Activated CD4-positive, alpha-beta T cell treated with anti-CD3 and anti-CD28 coated beads, Interleukin-2, amount 50 U/mL, for 1 hour (primary cell): Measurements from ENCODE around the gene BICD1.

Experiments
- DNase-seq: peaks from one replicate; pipeline ENCODE4 v3.0.0-alpha.2; 2020

The BICD1 gene

DNA sequence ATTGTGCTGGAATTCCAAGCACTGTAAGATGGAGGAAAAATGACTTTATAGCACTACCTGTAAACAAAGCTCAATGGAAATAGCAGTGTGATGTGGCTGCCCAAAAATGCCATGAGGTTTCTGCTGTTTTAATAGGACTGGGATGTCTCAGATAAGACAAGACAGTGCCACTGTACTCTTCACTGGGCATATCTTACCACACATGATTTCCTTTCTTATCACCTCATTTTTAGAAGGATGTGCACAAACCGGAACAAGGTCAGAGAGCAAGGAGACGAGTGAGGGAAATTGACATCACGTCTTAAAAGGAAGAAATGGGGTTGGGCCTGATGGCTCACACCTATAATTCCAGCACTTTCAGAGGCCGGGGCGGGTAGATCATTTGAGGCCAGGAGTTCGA, 254.3 kb downstream of the BICD1 start:
- DNase-seq: no peak

DNA sequence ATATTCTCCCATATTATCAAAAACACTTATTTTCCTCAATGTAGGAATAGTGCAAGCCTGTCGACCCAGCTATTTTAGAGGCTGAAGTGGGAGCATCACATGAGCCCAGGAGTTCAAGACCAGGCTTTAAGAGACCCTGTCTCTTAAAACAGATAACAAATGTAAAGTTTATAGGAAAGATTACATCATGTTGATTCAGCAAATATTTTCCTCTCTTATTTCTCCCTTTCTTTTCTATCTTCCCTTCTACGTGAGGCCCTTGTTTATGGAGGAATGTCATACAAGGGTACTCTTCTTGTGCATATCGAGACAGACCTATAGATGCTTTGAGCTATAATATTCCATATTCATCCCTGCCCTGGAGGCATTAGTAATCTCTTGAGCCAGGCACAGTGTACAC, 256.2 kb downstream of the BICD1 start:
- no peak for DNase-seq

DNA sequence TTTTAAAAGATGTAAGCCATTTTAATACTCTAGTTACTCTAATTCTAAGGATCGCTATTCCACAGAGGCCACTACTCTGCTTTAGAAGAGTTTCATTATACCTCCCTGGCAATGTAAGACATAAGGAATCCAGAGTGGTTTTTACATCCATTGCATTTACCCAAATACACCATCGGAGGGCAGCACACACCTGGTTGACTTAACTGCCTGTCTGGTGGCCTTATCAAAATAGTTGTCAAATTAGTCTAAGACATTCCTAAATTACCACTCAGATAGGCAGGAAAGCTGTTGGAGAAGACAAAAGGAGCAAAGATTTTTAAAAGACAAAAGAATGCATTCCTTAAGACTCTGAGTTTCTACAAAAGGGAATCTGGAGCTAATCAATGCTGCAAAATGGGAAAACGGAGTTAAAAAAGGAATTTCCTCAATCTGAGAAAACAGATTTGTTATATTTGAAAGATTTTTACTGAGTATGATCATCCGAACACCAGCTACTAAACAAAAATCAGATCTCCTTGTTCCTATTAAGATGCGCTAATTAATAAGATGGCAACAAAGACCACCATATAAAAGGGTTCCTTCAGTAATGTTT, 258.9 kb downstream of the BICD1 start:
- peak; percentile 21 for DNase-seq

GRCh38 chr12:32366714-32367113, 260.1 kb downstream of the BICD1 start:
- DNase-seq: no peak

DNA sequence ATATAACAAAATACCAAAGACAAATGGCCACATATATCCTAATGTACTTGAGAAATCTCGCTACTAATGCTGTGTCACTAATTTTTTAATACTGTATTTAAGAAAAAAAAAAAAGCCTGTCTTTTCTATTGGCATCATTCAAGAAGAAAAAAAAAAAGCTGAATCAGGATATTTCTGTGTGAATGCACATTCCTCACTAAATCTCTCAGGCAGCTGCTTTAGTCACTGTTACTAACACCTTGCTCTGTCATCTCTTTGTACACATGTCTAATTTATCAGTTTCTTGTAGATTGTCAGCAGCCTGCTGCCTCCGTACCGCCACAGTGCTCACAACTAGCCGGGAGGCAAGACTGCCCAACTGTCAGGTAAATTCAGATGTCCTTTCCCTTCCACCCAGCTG, 260.7 kb downstream of the BICD1 start:
- DNase-seq: no peak

DNA sequence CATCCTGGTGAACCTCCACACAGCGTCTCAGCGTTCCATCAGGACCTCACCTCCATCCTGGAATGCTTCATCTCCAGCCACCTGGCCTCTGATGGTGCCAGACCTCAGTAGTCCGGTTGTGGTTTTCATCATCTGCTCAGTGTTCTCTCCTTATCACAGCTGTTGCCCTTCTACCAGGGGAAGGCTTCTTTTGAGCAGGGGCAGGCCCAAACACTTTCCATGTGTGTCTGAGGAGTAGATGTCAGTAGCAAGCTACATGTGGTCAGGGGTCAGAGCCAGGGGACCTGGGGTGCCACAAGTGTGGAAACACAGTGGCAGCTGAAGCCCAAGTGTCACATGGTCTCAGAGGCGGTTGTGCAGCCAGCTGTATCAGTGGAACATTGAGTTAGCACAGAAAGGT, 262.6 kb downstream of the BICD1 start:
- DNase-seq: no peak

DNA sequence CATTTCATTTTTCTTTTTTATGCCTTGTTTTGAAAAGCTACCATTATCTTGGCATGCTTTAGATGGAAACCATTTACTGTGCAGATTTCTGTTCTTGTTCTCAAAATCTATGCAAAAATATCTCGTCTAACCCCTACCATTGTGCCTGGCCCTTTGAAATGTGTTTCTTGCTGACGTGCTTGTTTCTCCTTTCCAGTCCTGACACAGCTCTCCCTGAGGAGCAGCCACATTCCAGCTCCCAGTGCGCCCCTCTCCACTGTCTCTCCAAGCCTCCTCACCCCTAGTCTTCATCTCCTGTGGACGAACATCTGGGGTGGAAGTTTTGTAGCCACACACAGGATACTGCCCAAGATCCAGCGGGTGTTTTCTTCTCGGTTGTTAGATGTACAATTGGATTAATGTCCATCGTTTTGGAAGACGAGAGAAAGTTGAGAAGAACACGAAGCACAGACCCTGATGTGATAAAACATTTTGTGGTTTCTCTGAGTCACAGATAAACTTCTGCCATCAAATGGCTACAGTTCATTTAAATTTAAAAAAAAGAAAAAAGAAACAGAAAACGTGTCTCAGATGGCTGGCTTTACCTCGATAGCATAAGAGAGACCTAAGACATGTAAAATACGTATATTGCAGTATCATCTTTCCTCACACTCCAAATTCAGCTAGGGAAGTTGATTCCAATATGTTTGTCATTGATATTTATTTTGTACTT, 270.9 kb downstream of the BICD1 start:
- no peak for DNase-seq

- DNase-seq: no peak
Observed at GRCh38 chr12:32379213-32379612, 272.6 kb downstream of the BICD1 start.

GRCh38 chr12:32379667-32380066, 273.0 kb downstream of the BICD1 start:
- DNase-seq: no peak

GRCh38 chr12:32382226-32382625, 275.6 kb downstream of the BICD1 start:
- DNase-seq: no peak

DNA sequence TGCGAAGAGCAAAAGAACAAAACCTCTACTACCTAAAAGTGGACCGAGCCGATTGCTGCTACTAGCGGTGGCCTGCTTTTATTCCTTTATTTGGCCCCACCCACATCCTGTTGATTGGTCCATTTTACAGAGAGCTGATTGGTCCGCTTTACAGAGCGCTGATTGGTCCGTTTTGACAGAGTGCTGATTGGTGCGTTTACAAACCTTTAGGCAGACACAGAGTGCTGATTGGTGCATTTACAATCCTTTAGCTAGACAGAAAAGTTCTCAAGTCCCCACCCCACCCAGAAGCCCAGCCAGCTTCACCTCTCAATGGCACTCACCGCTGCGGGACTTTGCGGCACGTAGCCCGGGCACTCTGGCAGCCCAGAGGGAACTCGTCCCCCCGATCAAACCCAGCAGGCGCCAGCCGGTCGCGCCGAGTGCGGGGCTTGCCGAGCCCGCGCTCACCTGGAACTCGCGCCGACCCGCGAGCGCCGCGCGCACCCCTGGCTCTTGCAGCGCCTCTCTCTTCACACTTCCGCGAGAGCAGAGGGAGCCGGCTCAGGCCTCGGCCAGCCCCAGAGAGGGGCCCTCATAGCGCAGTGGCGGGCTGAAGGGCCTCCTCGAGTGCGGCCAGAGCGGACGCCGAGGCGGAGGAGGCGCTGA, 284.0 kb downstream of the BICD1 start:
- DNase-seq: no peak

- no peak for DNase-seq
Observed at GRCh38 chr12:32395026-32395425, 288.4 kb downstream of the BICD1 start.

GRCh38 chr12:32397696-32398095, 291.0 kb downstream of the BICD1 start:
- DNase-seq: no peak

GRCh38 chr12:32398181-32398580, 291.5 kb downstream of the BICD1 start:
- DNase-seq: no peak

DNA sequence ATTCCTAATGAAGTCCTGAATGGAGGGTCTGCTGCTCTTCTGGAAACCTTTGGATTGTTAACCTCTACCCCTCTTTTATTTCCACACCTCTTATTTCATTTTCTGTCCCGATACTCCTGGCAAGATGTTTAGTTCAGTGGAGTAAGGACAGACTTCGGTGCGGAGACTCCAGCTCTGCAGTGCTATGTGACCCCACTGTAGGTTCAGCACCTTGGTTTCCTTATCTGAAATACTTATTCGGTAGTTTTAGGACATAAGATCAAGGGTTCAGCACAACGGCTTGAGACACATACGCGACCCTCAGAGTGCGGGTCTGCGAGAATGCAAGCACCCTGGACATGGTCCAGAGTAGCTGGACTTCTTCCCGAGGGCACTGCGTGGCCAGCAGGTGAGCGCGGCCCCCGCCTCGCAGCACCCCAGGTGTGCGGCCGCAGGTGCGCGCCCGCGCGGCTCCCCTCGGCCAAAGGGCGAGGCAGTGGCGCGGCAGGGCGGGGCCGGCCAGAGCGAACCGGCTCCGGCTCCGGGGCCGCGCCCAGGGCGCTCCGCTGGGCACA, 292.2 kb downstream of the BICD1 start:
- no peak for DNase-seq

GRCh38 chr12:32399370-32400113, 292.9 kb downstream of the BICD1 start, which contains the start of gene FGD4:
TSS of gene FGD4 (plus strand) at chr12:32399558.
- peak; percentile 30 for DNase-seq

- no peak for DNase-seq
Observed at GRCh38 chr12:32400114-32400672, 293.5 kb downstream of the BICD1 start.

- no peak for DNase-seq
Observed at GRCh38 chr12:32400866-32401265, 294.2 kb downstream of the BICD1 start.

DNA sequence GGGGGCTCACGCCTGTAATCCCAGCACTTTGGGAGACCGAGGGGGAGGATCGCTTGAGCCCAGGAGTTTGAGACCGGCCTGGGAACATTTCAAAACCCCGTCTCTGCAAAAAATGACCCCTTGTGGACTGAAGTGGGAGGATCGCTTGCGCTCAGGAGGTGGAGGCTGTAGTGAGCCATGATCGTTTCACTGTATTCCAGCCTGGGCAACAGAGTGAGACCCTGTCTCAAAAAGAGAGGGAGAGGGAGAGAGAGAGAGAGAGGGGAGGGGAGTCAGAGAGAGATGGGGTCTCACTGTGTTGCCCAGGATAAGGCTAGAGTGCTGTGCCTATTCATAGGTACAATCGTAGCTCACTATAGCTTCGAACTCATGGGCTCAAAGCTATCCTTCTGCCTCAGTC, 295.5 kb downstream of the BICD1 start:
- DNase-seq: no peak

DNA sequence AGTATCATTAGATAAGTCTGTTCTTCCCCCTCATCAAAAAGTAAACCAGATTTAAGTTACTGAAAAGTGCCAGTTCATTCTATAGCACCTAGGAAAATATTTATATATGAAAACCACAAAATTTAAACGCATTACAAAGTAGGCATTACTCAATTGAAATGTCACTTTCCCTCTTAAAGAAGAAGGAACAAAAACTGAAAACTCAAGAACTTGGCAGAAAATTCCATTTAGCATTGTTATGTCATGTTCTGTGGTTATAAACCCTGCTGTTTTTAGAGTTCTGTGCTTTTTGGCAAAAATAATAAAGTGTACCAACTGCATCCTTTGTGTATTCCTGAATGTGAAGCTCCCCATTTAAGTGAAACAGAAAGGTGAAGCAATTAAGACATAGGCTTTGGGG, 296.3 kb downstream of the BICD1 start:
- no peak for DNase-seq

GRCh38 chr12:32407795-32408194, 301.1 kb downstream of the BICD1 start:
- no peak for DNase-seq

DNA sequence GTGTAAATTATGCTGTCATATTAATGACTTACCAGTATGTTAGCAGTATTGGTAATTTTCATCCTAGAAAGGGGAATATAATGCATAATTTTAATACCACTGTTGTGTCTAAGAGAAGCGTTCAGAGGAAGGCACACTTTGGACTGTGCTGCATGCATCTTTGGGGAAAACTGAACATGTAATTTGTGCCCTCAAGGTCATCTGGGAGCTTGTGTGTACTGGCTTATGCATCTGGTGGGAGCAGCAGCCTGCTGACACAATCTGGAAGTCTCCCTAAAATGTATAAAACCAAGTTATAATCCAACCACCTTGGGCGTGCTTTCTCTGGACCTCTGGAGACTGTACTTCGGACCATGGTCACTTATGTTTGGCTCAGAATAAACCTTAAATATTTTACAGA, 306.8 kb downstream of the BICD1 start:
- DNase-seq: no peak

DNA sequence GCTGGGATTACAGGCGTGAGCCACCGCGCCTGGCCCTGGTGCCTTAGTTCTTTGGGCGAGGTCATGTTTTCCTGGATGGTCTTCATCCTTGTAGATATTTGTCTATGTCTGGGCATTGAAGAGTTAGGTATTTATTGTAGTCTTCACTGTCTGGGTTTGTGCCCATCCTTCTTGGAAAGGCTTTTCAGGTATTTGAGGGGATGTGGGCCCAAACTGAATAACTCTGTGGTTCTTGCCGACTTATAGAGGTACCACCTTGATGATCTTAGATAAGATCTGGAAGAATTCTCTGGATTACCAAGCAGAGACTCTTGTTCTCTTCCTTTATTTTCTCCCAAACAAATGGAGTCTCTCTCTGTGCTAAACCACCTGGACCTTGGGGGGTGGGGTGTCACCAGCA, 311.6 kb downstream of the BICD1 start:
- DNase-seq: no peak
